K562 (cell line): Measurements from ENCODE around the gene IL12RB1. TPM values are rescaled to one million over a fixed set of nuclear protein-coding genes. Genes with fewer than 3 reads are reported as not detected.

Experiments used
- AFF1 ChIP-seq, 2 experiments: fragments of 450-650 bp; IDR thresholded peaks; 2 replicates each; pipeline ENCODE4 v1.6.1; 2018; ENCODE audit warnings: mild to moderate bottlenecking in 2 of 2, low read depth in 1 of 2; ENCODE audit not compliant: partially characterized antibody in 2 of 2
- BDP1 ChIP-seq: IDR thresholded peaks from 3 replicates; pipeline ENCODE4 v1.6.1; 2011; ENCODE audit not compliant: insufficient read length, insufficient read depth
- CEBPG ChIP-seq, 3 experiments: fragments of 200-800 bp in 1 of 3; sonication (Bioruptor generic) in 1 of 3; sonication (generic) in 1 of 3; formaldehyde crosslinking in 1 of 3; IDR thresholded peaks in 2 of 3; conservative IDR thresholded peaks in 1 of 3; 2 replicates each; pipeline versions ENCODE4 v1.6.1 to v1.8.0; 2016 to 2022; ENCODE audit warnings: missing compliant biosample characterization in 2 of 3, missing genetic modification characterization in 2 of 3, mild to moderate bottlenecking in 1 of 3, missing genetic modification reagents in 1 of 3
- ESRRB ChIP-seq: fragments of 250-450 bp; sonication (Bioruptor Pico); IDR thresholded peaks from 2 replicates; pipeline ENCODE4 v1.5.0; 2020; ENCODE audit warnings: mild to moderate bottlenecking, moderate library complexity, borderline replicate concordance
- HDAC2 ChIP-seq: fragments of 450-650 bp; IDR thresholded peaks from 2 replicates; pipeline ENCODE4 v1.6.1; 2016; ENCODE audit warnings: mild to moderate bottlenecking
- LCOR ChIP-seq: sonication (generic); formaldehyde crosslinking; IDR thresholded peaks from 2 replicates; pipeline ENCODE4 v1.8.0; 2022; ENCODE audit warnings: mild to moderate bottlenecking, missing genetic modification reagents
- MXD1 ChIP-seq: fragments of 250-450 bp; sonication (Bioruptor Pico); IDR thresholded peaks from 2 replicates; pipeline ENCODE4 v1.8.0; 2021; ENCODE audit warnings: borderline replicate concordance, mild to moderate bottlenecking, moderate library complexity; ENCODE audit not compliant: poor library complexity, severe bottlenecking
- NONO ChIP-seq, 2 experiments: fragments of 200-400 bp in 1 of 2; fragments of 450-650 bp in 1 of 2; formaldehyde crosslinking in 1 of 2; IDR thresholded peaks; 2 replicates each; pipeline ENCODE4 v1.6.1; 2017; ENCODE audit warnings: low read depth in 2 of 2, mild to moderate bottlenecking in 2 of 2, moderate library complexity in 2 of 2, low read length in 1 of 2
- PURB ChIP-seq: sonication (generic); formaldehyde crosslinking; IDR thresholded peaks from 2 replicates; pipeline ENCODE4 v1.9.0; 2021; ENCODE audit warnings: low read depth, mild to moderate bottlenecking, missing genetic modification reagents
- ZEB2 ChIP-seq: fragments of 450-650 bp; IDR thresholded peaks from 2 replicates; pipeline ENCODE4 v1.6.1; 2016
- ZHX1 ChIP-seq: fragments of 150-350 bp; conservative IDR thresholded peaks from 2 replicates; pipeline ENCODE4 v1.6.1; 2014; ENCODE audit warnings: low read length
- ZSCAN29 ChIP-seq: fragments of 450-650 bp; IDR thresholded peaks from 2 replicates; pipeline ENCODE4 v1.6.1; 2017
- polyA plus RNA-seq, 8 experiments: library from polyadenylated mRNA; depleted of rRNA in 4 of 8; stranded (reverse) in 5 of 8; unstranded in 3 of 8; fragments of >200 nt; fragmentation: Nextera tagmentation in 2 of 8; fragmentation: Illumina TruSeq in 1 of 8; extraction: Ambion mirVana in 2 of 8; extraction: Trizol in 1 of 8; gene quantifications; 2 replicates each; pipeline versions ENCODE4 v1.2.1 to v1.2.3, GENCODE V29; 2011 to 2014; ENCODE audit warnings: inconsistent platforms in 1 of 8, missing spikeins in 1 of 8
- total RNA-seq, 7 experiments: library from RNA; depleted of rRNA in 6 of 7; stranded (reverse); fragments of >200 nt in 6 of 7; fragmentation: Illumina TruSeq in 2 of 7; extraction: Trizol in 2 of 7; gene quantifications; 2 replicates each; pipeline versions ENCODE4 v1.2.1 to v1.2.3, GENCODE V29; 2011 to 2021; ENCODE audit warnings: low replicate concordance in 1 of 7
- TF ChIP-seq, protein P1 (sequence below): sonication (generic); formaldehyde crosslinking; IDR thresholded peaks from 2 replicates; pipeline ENCODE4 v1.8.1; 2022; ENCODE audit warnings: missing genetic modification reagents
- TF ChIP-seq, protein P2 (sequence below), 3 experiments: IDR thresholded peaks in 2 of 3; conservative IDR thresholded peaks in 1 of 3; 2 replicates each; pipeline ENCODE4 v1.5.1; 2011 to 2012; ENCODE audit warnings: low read length in 3 of 3, mild to moderate bottlenecking in 3 of 3, control low read depth in 2 of 3, improper control_type of control experiment in 1 of 3, inconsistent platforms in 1 of 3, low read depth in 1 of 3, mixed read lengths in 1 of 3, moderate library complexity in 1 of 3; ENCODE audit not compliant: insufficient read depth in 2 of 3

Gene IL12RB1
- total and polyA plus RNA-seq, 9 of the 15 experiments (the other 6 are each of a cell fraction or from before 2014, with no cell fraction given) = 0.04 to 0.07 (median 0.06) TPM; not detected in 5

- TF ChIP-seq AFF1 (IDR thresholded peaks at IDR 0.05; ENCODE audit: low read depth in 1 of 2, partially characterized antibody in 2 of 2) (no peak), HDAC2 (peak; percentile 47; the same call in 1 of the 2 replicates), BDP1 (no peak), CEBPG (CRISPR knock-in tag; IDR thresholded peaks at IDR 0.05) (peak; percentile 44; the same call in 1 of the 2 replicates), CEBPG (tag; conservative IDR thresholded peaks at IDR 0.05 in 1 of 2, IDR thresholded peaks at IDR 0.05 in 1 of 2) (peak in 1 of 2 experiments; percentile 68; a peak in 3 of 4 replicates), ZEB2 (no peak), PURB (CRISPR knock-in tag) (no peak), ZSCAN29 (no peak), ESRRB (CRISPR knock-in tag) (no peak), MXD1 (CRISPR knock-in tag) (no peak), NONO (IDR thresholded peaks at IDR 0.05; ENCODE audit: low read depth in 2 of 2, low read length in 1 of 2) (0 out of 4 replicates have a peak, but pooled peaks of 1 of the 2 experiments have one; percentile 27), ZHX1 (no peak), LCOR (CRISPR knock-in tag) (no peak; the same call in 1 of the 2 replicates)
- TF ChIP-seq, protein P1, sequence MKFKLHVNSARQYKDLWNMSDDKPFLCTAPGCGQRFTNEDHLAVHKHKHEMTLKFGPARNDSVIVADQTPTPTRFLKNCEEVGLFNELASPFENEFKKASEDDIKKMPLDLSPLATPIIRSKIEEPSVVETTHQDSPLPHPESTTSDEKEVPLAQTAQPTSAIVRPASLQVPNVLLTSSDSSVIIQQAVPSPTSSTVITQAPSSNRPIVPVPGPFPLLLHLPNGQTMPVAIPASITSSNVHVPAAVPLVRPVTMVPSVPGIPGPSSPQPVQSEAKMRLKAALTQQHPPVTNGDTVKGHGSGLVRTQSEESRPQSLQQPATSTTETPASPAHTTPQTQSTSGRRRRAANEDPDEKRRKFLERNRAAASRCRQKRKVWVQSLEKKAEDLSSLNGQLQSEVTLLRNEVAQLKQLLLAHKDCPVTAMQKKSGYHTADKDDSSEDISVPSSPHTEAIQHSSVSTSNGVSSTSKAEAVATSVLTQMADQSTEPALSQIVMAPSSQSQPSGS (CRISPR knock-in tag) = no peak
- TF ChIP-seq, protein P2, sequence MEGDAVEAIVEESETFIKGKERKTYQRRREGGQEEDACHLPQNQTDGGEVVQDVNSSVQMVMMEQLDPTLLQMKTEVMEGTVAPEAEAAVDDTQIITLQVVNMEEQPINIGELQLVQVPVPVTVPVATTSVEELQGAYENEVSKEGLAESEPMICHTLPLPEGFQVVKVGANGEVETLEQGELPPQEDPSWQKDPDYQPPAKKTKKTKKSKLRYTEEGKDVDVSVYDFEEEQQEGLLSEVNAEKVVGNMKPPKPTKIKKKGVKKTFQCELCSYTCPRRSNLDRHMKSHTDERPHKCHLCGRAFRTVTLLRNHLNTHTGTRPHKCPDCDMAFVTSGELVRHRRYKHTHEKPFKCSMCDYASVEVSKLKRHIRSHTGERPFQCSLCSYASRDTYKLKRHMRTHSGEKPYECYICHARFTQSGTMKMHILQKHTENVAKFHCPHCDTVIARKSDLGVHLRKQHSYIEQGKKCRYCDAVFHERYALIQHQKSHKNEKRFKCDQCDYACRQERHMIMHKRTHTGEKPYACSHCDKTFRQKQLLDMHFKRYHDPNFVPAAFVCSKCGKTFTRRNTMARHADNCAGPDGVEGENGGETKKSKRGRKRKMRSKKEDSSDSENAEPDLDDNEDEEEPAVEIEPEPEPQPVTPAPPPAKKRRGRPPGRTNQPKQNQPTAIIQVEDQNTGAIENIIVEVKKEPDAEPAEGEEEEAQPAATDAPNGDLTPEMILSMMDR (IDR thresholded peaks at IDR 0.05 in 2 of 3, conservative IDR thresholded peaks at IDR 0.05 in 1 of 3; ENCODE audit: insufficient read depth in 2 of 3, low read depth in 1 of 3, low read length in 3 of 3) = peak; percentile 84 to 92 (median 85)
Measured at GRCh38 chr19:18058208-18059009, 28.3 kb downstream of the IL12RB1 start (continued).
